Hepatocyte (in vitro differentiated cells): ENCODE results near the gene SKA2.

Source experiments
- EZH2 ChIP-seq: fragments of 200-600 bp; sonication (generic); IDR thresholded peaks from 2 replicates; pipeline ENCODE4 v1.6.1; 2016; ENCODE audit warnings: antibody characterized with exemption, mild to moderate bottlenecking, borderline replicate concordance
- EZH2phosphoT487 ChIP-seq: fragments of 200-600 bp; sonication (generic); IDR thresholded peaks from one replicate; pipeline ENCODE4 v1.6.1; 2018; ENCODE audit warnings: antibody characterized with exemption, mild to moderate bottlenecking, low read depth, moderate library complexity; ENCODE audit not compliant: unreplicated experiment, severe bottlenecking
- TF ChIP-seq, protein P1 (sequence below): fragments of 200-600 bp; sonication (generic); IDR thresholded peaks from 2 replicates; pipeline ENCODE4 v1.5.1; 2016; ENCODE audit warnings: antibody characterized with exemption, mild to moderate bottlenecking; ENCODE audit not compliant: poor library complexity

DNA sequence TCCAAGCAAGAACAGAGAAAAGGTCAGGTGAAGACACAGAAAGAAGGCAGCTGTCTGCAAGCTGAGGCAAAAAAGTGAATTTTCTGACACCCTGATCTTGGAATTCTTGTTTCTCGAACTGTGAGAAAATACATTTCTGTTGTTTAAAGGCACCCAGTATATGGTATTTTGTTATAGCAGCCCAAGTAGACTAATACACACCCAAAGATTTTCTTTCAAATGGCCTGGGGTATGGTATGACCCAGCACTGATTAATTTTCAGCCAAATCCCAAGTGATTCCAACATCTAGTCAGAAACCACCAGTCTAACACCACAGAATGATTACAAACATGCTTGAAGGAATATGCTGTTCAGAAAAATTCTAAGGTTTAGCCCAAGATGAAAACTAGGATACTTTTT lies 85.1 kb downstream of the SKA2 start:
- TF ChIP-seq, protein P1, sequence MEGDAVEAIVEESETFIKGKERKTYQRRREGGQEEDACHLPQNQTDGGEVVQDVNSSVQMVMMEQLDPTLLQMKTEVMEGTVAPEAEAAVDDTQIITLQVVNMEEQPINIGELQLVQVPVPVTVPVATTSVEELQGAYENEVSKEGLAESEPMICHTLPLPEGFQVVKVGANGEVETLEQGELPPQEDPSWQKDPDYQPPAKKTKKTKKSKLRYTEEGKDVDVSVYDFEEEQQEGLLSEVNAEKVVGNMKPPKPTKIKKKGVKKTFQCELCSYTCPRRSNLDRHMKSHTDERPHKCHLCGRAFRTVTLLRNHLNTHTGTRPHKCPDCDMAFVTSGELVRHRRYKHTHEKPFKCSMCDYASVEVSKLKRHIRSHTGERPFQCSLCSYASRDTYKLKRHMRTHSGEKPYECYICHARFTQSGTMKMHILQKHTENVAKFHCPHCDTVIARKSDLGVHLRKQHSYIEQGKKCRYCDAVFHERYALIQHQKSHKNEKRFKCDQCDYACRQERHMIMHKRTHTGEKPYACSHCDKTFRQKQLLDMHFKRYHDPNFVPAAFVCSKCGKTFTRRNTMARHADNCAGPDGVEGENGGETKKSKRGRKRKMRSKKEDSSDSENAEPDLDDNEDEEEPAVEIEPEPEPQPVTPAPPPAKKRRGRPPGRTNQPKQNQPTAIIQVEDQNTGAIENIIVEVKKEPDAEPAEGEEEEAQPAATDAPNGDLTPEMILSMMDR: no peak
- no peak for TF ChIP-seq EZH2
- no peak for TF ChIP-seq EZH2phosphoT487
